Measurements from ENCODE around the gene MAP4K4. TPM values are rescaled to one million over a fixed set of nuclear protein-coding genes. Genes with fewer than 3 reads are reported as not detected.
"Not testable (repeated sequence)": the region's sequence is repeated elsewhere in the genome, so short reads cannot be mapped to it uniquely, and the experiment has no call there.

Gene MAP4K4
- total and polyA plus RNA-seq, 8 donors = 9.6 to 71.6 (median 23.8) TPM

- no peak for TF ChIP-seq POLR2AphosphoS5 (IDR thresholded peaks at IDR 0.05)
- no peak for TF ChIP-seq POLR2A (IDR thresholded peaks at IDR 0.05)
- no peak for TF ChIP-seq CTCF (IDR thresholded peaks at IDR 0.05)
- no peak for TF ChIP-seq EP300 (IDR thresholded peaks at IDR 0.05)
- Histone ChIP-seq H3K4me3 (no peak overlapping the region), H3K9me3 (no peaks in the 10 kb centered on the region), H3K36me3 (no peaks in the 10 kb centered on the region), H3K4me1 (peaks cover 31 to 90% (median 57%) of the 10 kb centered on the region in 4 donors), H3K27ac (no peak overlapping the region), H3K27me3 (no peaks in the 10 kb centered on the region)
- intact Hi-C loops (cut with DNase I; ENCODE audit: low total_unique reads) = no loop called here
- DNase-seq = no peak
- 78 to 93% (median 86%) methylated on average over 2 of the region's 2 CpGs for WGBS, 5 donors
Observed at GRCh38 chr2:101771910-101772321, 74.4 kb downstream of the MAP4K4 start.

GRCh38 chr2:101773137-101773536, 75.6 kb downstream of the MAP4K4 start:
- Histone ChIP-seq H3K4me3 (no peak overlapping the region), H3K9me3 (no peaks in the 10 kb centered on the region), H3K27me3 (no peaks in the 10 kb centered on the region), H3K36me3 (no peaks in the 10 kb centered on the region), H3K27ac (no peak overlapping the region), H3K4me1 (peaks cover 21 to 90% (median 51%) of the 10 kb centered on the region in 4 donors)
- intact Hi-C loops (cut with DNase I; ENCODE audit: low total_unique reads) = no loop called here
- TF ChIP-seq POLR2AphosphoS5 (IDR thresholded peaks at IDR 0.05) = no peak
- no peak for TF ChIP-seq CTCF (IDR thresholded peaks at IDR 0.05)
- no peak for TF ChIP-seq EP300 (IDR thresholded peaks at IDR 0.05)
- no peak for TF ChIP-seq POLR2A (IDR thresholded peaks at IDR 0.05)
- 82 to 92% (median 88%) methylated on average over 5 of the region's 5 CpGs for WGBS, 5 donors
- DNase-seq = no peak

- H3K27ac ChIP-seq; intact Hi-C loops (cut with DNase I; ENCODE audit: low total_unique reads); H3K27me3 ChIP-seq; H3K36me3 ChIP-seq; H3K9me3 ChIP-seq; H3K4me3 ChIP-seq; DNase-seq: not testable (repeated sequence)
- peaks cover 21 to 83% (median 52%) of the 10 kb centered on the region in 4 donors for H3K4me1 ChIP-seq
- 67 to 78% (median 69%) methylated on average over 3 of the region's 3 CpGs for WGBS, 5 donors
Observed at GRCh38 chr2:101773961-101774360, 76.5 kb downstream of the MAP4K4 start.

- intact Hi-C loops (cut with DNase I; ENCODE audit: low total_unique reads) = no loop called here
- no peak for TF ChIP-seq CTCF (IDR thresholded peaks at IDR 0.05)
- TF ChIP-seq POLR2A (IDR thresholded peaks at IDR 0.05) = no peak
- no peak for TF ChIP-seq POLR2AphosphoS5 (IDR thresholded peaks at IDR 0.05)
- TF ChIP-seq EP300 (IDR thresholded peaks at IDR 0.05) = no peak
- no peak for DNase-seq
- Histone ChIP-seq H3K36me3 (no peaks in the 10 kb centered on the region), H3K4me3 (no peak overlapping the region), H3K9me3 (no peaks in the 10 kb centered on the region), H3K27ac (no peak overlapping the region), H3K4me1 (peaks cover 21 to 82% (median 55%) of the 10 kb centered on the region in 4 donors), H3K27me3 (no peaks in the 10 kb centered on the region)
- WGBS, 5 donors = 95 to 98% (median 97%) methylated on average over 2 of the region's 2 CpGs
Observed at GRCh38 chr2:101775092-101775491, 77.6 kb downstream of the MAP4K4 start.

- DNase-seq = no peak
- no peak overlapping the region for H3K27ac ChIP-seq
- intact Hi-C loops (cut with DNase I; ENCODE audit: low total_unique reads) = no loop called here
- 75 to 85% (median 83%) methylated on average over 8 of the region's 8 CpGs for WGBS, 5 donors
- H3K27me3 ChIP-seq = no peaks in the 10 kb centered on the region
- peaks cover 21 to 76% (median 52%) of the 10 kb centered on the region in 4 donors for H3K4me1 ChIP-seq
- H3K9me3 ChIP-seq = no peaks in the 10 kb centered on the region
- TF ChIP-seq POLR2A (IDR thresholded peaks at IDR 0.05) = no peak
- no peak for TF ChIP-seq POLR2AphosphoS5 (IDR thresholded peaks at IDR 0.05)
- no peak for TF ChIP-seq EP300 (IDR thresholded peaks at IDR 0.05)
- no peak for TF ChIP-seq CTCF (IDR thresholded peaks at IDR 0.05)
- no peak overlapping the region for H3K4me3 ChIP-seq
- no peaks in the 10 kb centered on the region for H3K36me3 ChIP-seq
Observed at GRCh38 chr2:101775636-101776035, 78.1 kb downstream of the MAP4K4 start.

All from stomach (tissue), 9 donors.